Dendritic cell treated with granulocyte-macrophage colony-stimulating factor and Interleukin-4, amounts not matched to agents 40 ng/mL and 50 ng/mL, for 4 days (primary cell): ENCODE measurements around the gene ZNF609.
"Not testable (repeated sequence)": the region's sequence is repeated elsewhere in the genome, so short reads cannot be mapped to it uniquely, and the experiment has no call there.

Experiments used
- H3K27ac Mint-ChIP-seq: one replicate; pipeline ENCODE4 v1.8.0; 2022; ENCODE audit warnings: mild to moderate bottlenecking, mixed read lengths
- H3K27me3 Mint-ChIP-seq: one replicate; pipeline ENCODE4 v1.8.0; 2022; ENCODE audit warnings: mild to moderate bottlenecking, mixed read lengths
- H3K36me3 Mint-ChIP-seq: one replicate; pipeline ENCODE4 v1.8.0; 2022; ENCODE audit warnings: low read depth, mixed read lengths
- H3K4me1 Mint-ChIP-seq: one replicate; pipeline ENCODE4 v1.8.0; 2022; ENCODE audit warnings: low read depth, mixed read lengths
- H3K4me3 Mint-ChIP-seq: one replicate; pipeline ENCODE4 v1.8.0; 2022; ENCODE audit warnings: mild to moderate bottlenecking, moderate library complexity, mixed read lengths
- H3K9me3 Mint-ChIP-seq: one replicate; pipeline ENCODE4 v1.8.0; 2022; ENCODE audit warnings: mixed read lengths
- intact Hi-C: fragments of 100-400 bp; cut with micrococcal nuclease; formaldehyde crosslinking; loops from one replicate; pipeline ENCODE4 v1.15.0; 2022

The ZNF609 gene

DNA sequence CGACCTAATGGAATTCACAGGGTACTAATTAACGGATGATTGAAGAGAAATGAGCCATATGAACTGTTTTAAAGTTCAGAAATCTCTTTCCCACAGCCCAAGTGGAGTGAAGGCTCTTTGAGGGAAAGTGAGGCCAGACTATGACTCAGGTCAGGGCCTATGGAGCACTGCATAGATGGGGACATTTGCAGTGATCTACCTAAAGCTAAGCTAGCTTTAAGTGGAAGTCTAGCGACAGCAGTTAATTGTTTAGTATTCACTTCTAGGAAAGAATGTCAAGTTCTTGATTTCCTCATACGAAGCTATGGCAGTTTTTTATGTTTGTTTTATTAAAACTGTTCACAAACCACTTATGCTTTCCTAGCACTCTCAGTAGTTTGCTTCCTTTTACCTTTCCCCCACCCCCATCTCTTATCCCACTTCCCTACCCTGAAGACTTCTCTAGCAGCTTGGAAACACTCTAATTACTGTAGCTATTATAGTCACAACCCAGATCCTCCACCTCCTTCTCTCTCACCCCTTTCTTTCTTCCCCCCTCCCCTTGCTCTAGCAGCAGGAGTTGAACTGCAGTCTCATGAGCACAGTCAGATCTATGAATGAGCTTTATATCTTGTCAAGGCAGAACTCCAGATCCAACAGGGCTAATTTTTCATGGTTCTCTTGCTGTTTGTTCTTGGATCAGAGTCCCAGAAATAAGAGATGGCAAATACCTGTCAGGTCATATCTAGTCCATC is 6.2 kb downstream of the ZNF609 start:
- peaks cover 62% of the 10 kb centered on the region for H3K4me1 Mint-ChIP-seq
- peaks cover 27% of the 10 kb centered on the region for H3K36me3 Mint-ChIP-seq
- intact Hi-C loops: no loop called here
- H3K4me3 Mint-ChIP-seq: no peak overlapping the region
- H3K27me3 Mint-ChIP-seq: no peaks in the 10 kb centered on the region
- no peaks in the 10 kb centered on the region for H3K9me3 Mint-ChIP-seq
- peak overlapping the region; percentile 75 for H3K27ac Mint-ChIP-seq

DNA sequence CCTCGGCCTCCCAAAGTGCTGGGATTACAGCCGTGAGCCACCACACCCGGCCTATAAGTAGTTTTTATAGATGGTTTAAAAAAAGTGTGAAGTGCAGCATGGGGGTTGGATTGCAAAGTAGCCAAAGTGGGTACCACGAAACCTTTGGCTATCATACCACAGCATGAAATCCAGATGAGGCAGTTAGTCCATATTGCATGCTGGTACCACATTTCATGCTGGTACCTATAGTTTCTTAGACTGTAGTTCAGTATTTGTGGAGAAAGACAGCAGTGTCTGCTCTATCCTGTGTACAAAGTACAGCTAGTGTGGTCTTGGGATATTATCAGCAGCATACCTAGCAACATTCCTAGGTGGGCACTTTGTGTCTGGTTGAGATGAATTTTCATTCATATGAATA is 11.8 kb downstream of the ZNF609 start:
- peaks cover 65% of the 10 kb centered on the region for H3K36me3 Mint-ChIP-seq
- H3K4me1 Mint-ChIP-seq: peaks cover 48% of the 10 kb centered on the region
- no peaks in the 10 kb centered on the region for H3K27me3 Mint-ChIP-seq
- intact Hi-C loops: no loop called here
- no peak overlapping the region for H3K4me3 Mint-ChIP-seq
- H3K27ac Mint-ChIP-seq: no peak overlapping the region
- H3K9me3 Mint-ChIP-seq: no peaks in the 10 kb centered on the region

DNA sequence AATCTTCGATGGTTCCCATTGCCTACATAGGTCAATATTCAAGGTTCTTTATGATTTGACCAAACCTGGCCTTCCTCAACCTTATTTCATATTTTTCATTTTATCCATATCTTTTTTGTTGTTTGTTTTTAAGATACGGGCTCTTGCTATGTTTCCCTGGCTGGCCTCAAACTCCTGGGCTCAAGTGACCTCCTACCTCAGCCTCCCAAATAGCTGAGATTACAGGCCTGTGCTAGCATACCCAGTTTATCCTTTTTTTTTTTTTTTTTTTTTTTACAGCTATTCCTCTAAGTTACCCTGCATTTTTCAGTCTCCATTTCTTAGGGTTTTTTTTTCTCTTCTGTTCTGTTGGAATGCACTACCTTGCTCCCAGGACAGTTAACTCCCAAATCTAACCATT is 14.5 kb downstream of the ZNF609 start:
- Mint-ChIP-seq H3K9me3 (no peaks in the 10 kb centered on the region), H3K27ac (no peak overlapping the region), H3K36me3 (peaks cover 58% of the 10 kb centered on the region), H3K4me3 (no peak overlapping the region), H3K4me1 (peaks cover 45% of the 10 kb centered on the region), H3K27me3 (no peaks in the 10 kb centered on the region)
- intact Hi-C loops: no loop called here

DNA sequence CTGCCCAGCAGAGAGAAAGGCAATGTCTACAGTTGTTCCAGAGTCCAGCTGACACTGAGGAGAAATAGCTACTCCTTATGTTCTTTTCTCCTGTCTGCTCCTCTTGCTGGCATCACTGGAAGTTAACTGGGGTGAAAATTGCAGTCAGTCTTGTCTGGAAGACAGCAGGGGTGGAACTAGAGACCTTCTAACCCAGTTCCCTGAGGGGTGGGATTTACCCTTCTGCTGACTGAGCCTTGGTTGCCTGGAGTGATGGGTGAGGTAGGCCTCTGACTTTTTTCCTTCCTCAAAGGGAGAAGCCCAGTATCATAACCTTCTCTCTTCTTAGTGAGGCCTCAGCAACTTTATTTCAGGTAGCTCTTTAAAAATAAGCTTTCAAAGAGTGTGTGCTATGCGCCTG is 16.2 kb downstream of the ZNF609 start:
- Mint-ChIP-seq H3K36me3 (peaks cover 47% of the 10 kb centered on the region), H3K9me3 (no peaks in the 10 kb centered on the region), H3K4me3 (no peak overlapping the region), H3K27me3 (no peaks in the 10 kb centered on the region), H3K4me1 (peaks cover 60% of the 10 kb centered on the region), H3K27ac (peak overlapping the region; percentile 74)
- intact Hi-C loops: no loop called here

DNA sequence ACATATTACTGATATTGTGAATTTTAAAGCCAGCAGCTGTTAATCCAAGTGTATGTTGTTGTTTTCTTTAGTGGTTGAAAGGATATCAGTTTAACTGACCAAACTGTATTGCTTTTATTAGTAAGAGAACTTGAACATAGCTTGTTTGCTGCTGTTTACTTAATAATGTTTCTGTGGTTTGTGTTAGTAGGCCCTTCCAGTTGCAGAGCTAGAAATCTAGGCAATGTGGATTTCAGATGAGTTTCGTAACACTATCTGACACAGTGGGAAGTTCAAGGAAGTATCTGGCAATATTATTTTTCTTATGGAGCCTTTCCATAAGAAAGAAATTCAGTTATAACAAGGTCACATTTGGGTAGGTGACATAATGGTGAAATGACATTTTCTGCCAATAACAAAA is 18.5 kb downstream of the ZNF609 start:
- Mint-ChIP-seq H3K9me3 (no peaks in the 10 kb centered on the region), H3K27me3 (no peaks in the 10 kb centered on the region), H3K36me3 (peaks cover 42% of the 10 kb centered on the region), H3K4me3 (no peak overlapping the region), H3K4me1 (peaks cover 59% of the 10 kb centered on the region), H3K27ac (peak overlapping the region; percentile 77)
- intact Hi-C loops: no loop called here

DNA sequence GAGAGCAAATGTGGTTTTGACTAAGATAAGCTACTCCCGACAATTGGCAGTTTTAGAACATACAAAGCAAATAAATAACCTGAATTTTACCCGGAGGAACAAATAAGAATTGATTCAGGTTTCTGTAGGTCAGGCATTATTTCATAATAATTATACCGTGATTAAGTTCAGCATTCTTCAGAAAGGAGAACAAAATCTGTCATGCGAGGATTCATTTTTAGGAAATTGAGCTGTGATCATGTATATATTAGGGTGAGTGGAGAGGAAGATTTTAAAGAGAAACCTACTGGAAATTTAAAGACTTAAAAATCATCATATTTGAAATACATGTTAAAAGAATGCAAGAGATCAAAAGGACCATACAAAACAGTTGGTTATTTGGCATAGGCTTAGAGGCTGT is 20.5 kb downstream of the ZNF609 start:
- H3K27ac Mint-ChIP-seq: peak overlapping the region; percentile 77
- H3K4me3 Mint-ChIP-seq: peak overlapping the region; percentile 17
- no peaks in the 10 kb centered on the region for H3K9me3 Mint-ChIP-seq
- peaks cover 52% of the 10 kb centered on the region for H3K4me1 Mint-ChIP-seq
- H3K27me3 Mint-ChIP-seq: no peaks in the 10 kb centered on the region
- H3K36me3 Mint-ChIP-seq: peaks cover 34% of the 10 kb centered on the region
- intact Hi-C loops: no loop called here

DNA sequence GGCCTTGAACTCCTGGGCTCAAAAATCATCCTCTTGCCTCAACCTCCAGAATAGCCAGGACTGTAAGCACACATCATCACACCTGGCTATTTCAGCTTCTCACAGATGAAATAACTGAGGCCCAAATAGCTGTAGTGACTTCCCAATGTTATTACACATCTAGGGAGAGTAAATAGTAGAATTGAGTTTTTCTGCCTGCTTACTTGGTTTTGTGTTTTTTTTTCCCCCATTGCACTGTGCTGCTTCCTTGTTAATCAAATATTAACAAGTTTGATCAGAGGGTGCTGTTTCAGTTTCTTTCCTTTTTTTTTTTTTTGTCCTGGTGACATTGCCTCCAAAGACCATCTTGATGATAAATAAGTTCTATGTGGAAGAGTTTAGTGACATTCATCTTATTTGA is 23.4 kb downstream of the ZNF609 start:
- no peaks in the 10 kb centered on the region for H3K9me3 Mint-ChIP-seq
- H3K36me3 Mint-ChIP-seq: peaks cover 31% of the 10 kb centered on the region
- H3K4me1 Mint-ChIP-seq: peaks cover 27% of the 10 kb centered on the region
- H3K27me3 Mint-ChIP-seq: no peaks in the 10 kb centered on the region
- no peak overlapping the region for H3K4me3 Mint-ChIP-seq
- no peak overlapping the region for H3K27ac Mint-ChIP-seq
- intact Hi-C loops: no loop called here

GRCh38 chr15:64485796-64486195 is 25.4 kb downstream of the ZNF609 start:
- no peak overlapping the region for H3K27ac Mint-ChIP-seq
- H3K36me3 Mint-ChIP-seq: peaks cover 46% of the 10 kb centered on the region
- no peaks in the 10 kb centered on the region for H3K9me3 Mint-ChIP-seq
- intact Hi-C loops: no loop called here
- peaks cover 16% of the 10 kb centered on the region for H3K4me1 Mint-ChIP-seq
- no peaks in the 10 kb centered on the region for H3K27me3 Mint-ChIP-seq
- H3K4me3 Mint-ChIP-seq: no peak overlapping the region

DNA sequence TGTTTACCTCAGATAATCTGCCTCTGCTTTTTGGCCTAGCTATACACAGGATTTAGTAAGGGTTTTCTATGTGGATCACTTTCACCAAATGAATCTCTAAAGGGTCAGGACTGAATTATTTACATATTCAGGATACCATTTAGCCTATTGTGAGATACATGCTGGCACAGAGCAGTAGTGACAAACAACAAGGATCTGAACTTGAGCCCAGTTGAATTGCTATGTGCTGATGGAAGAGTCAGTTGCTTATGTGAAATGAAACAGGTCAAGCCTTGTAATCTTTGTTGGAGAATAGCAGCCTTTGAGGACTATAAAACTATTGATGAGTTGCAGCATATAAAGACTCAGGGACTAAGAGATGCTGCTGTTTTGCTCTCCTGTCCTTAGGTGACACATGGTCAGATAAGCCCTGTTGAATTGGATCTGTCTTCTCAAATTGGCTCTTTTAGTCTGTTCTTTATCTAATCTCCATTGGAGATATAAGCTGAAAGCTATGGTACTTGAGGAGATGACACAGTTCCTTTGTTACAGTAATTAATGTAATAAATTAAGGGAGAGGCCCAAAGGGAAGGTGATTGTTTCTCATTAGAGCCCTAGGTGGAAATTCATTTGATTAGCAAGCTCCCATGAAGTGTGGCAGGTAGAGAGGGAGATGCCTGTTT is 30.4 kb downstream of the ZNF609 start:
- no peaks in the 10 kb centered on the region for H3K27me3 Mint-ChIP-seq
- H3K9me3 Mint-ChIP-seq: no peaks in the 10 kb centered on the region
- no peak overlapping the region for H3K27ac Mint-ChIP-seq
- peaks cover 41% of the 10 kb centered on the region for H3K36me3 Mint-ChIP-seq
- intact Hi-C loops: no loop called here
- no peak overlapping the region for H3K4me3 Mint-ChIP-seq
- H3K4me1 Mint-ChIP-seq: peaks cover 14% of the 10 kb centered on the region

DNA sequence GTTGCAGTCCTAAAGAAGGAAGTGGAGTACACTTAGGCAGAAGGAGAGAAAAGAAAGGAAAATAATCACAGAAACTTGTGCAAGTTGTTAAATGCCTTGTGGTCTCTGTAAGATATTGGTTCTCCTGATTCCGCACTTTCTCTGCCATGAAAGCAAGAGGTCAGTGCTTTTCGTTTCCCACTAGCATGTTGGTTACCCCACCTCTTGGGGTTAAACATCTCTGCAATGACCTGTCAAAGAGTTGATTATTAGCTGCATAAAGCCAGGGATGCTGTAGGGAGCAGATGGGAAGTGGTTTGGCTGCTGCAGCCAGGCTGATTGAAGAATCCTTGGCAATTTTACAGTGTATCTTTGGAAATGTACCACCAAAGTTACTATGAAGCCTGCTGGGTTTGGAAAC is 33.3 kb downstream of the ZNF609 start:
- Mint-ChIP-seq H3K9me3 (no peaks in the 10 kb centered on the region), H3K4me3 (no peak overlapping the region), H3K27ac (peak overlapping the region; percentile 12), H3K36me3 (peaks cover 51% of the 10 kb centered on the region), H3K27me3 (no peaks in the 10 kb centered on the region), H3K4me1 (peaks cover 33% of the 10 kb centered on the region)
- intact Hi-C loops: no loop called here

- H3K9me3 Mint-ChIP-seq, intact Hi-C loops, H3K4me3 Mint-ChIP-seq, H3K27ac Mint-ChIP-seq, H3K27me3 Mint-ChIP-seq: not testable (repeated sequence)
- Mint-ChIP-seq H3K36me3 (peaks cover 56% of the 10 kb centered on the region), H3K4me1 (peaks cover 55% of the 10 kb centered on the region)
Measured at GRCh38 chr15:64495968-64496367, 35.6 kb downstream of the ZNF609 start.

GRCh38 chr15:64500695-64501395 is 40.5 kb downstream of the ZNF609 start:
- H3K27ac Mint-ChIP-seq: peak overlapping the region; percentile 81
- intact Hi-C loops: loop anchor here (5.0 kb wide), 1 partner anchor 39 kb away; the partner anchor contains the start of gene ZNF609
- peaks cover 71% of the 10 kb centered on the region for H3K4me1 Mint-ChIP-seq
- no peaks in the 10 kb centered on the region for H3K9me3 Mint-ChIP-seq
- no peak overlapping the region for H3K4me3 Mint-ChIP-seq
- no peaks in the 10 kb centered on the region for H3K27me3 Mint-ChIP-seq
- peaks cover 54% of the 10 kb centered on the region for H3K36me3 Mint-ChIP-seq

DNA sequence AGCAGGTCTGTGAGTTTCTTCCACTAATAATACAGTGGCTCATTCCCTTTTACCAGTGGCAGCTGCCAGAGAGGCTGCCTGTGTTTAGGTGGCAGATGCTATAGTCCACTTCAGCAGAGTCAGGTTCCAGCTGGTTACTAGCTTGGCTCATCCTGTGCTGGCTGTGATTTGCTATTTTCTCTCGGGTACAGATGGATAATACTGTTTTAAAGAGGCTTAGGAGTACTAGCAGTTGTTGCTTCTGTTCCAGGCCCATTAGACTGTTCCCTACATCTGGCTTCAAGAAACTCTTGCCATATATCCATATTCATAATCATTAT is 41.0 kb downstream of the ZNF609 start:
- Mint-ChIP-seq H3K9me3 (no peaks in the 10 kb centered on the region), H3K4me3 (no peak overlapping the region), H3K36me3 (peaks cover 50% of the 10 kb centered on the region), H3K27ac (peak overlapping the region; percentile 81), H3K4me1 (peaks cover 66% of the 10 kb centered on the region), H3K27me3 (no peaks in the 10 kb centered on the region)
- intact Hi-C loops: loop anchor here (5.0 kb wide), 1 partner anchor 39 kb away; the partner anchor contains the start of gene ZNF609

GRCh38 chr15:64502151-64502550 is 41.8 kb downstream of the ZNF609 start:
- no peaks in the 10 kb centered on the region for H3K9me3 Mint-ChIP-seq
- intact Hi-C loops: loop anchor here (5.0 kb wide), 1 partner anchor 40 kb away; the partner anchor contains the start of gene ZNF609
- peaks cover 69% of the 10 kb centered on the region for H3K4me1 Mint-ChIP-seq
- peak overlapping the region; percentile 81 for H3K27ac Mint-ChIP-seq
- H3K27me3 Mint-ChIP-seq: no peaks in the 10 kb centered on the region
- peaks cover 44% of the 10 kb centered on the region for H3K36me3 Mint-ChIP-seq
- no peak overlapping the region for H3K4me3 Mint-ChIP-seq
